ENCODE data around the gene TSEN34.
"Not testable (repeated sequence)": the region's sequence is repeated elsewhere in the genome, so short reads cannot be mapped to it uniquely, and the experiment has no call there.

Gene TSEN34

GRCh38 chr19:54231077-54231931 is 40.2 kb downstream of the TSEN34 start:
- DNase-seq = peak in 54 of 56 donors; percentile 14 to 93 (median 71)

GRCh38 chr19:54233941-54234340 is 42.8 kb downstream of the TSEN34 start:
- DNase-seq = no peak

- not testable (repeated sequence) for DNase-seq
Measured at GRCh38 chr19:54239491-54240371, 48.6 kb downstream of the TSEN34 start.

GRCh38 chr19:54240372-54241336 is 49.5 kb downstream of the TSEN34 start:
- DNase-seq = not testable (repeated sequence)

GRCh38 chr19:54242234-54242633 is 51.1 kb downstream of the TSEN34 start:
- DNase-seq = not testable (repeated sequence)

- DNase-seq = not testable (repeated sequence)
Measured at GRCh38 chr19:54242646-54243045, 51.5 kb downstream of the TSEN34 start, which contains the start of gene LILRA6. Gene LILRA6 (minus strand): TSS chr19:54242790.

- DNase-seq = not testable (repeated sequence)
Measured at GRCh38 chr19:54243809-54244208, 52.7 kb downstream of the TSEN34 start.

All from amygdala (tissue), 56 donors.